PFSK-1 (cell line): ENCODE measurements around the gene XRRA1.

Experiments used
- FOXP2 ChIP-seq: optimal IDR thresholded peaks from 2 replicates; pipeline ENCODE3; 2011; ENCODE audit warnings: borderline replicate concordance, control low read depth, inconsistent platforms; ENCODE audit not compliant: insufficient read depth; ENCODE audit errors: extremely low read length, extremely low read depth
- POLR2AphosphoS5 ChIP-seq: IDR thresholded peaks from 2 replicates; pipeline ENCODE4 v1.6.1; 2012; ENCODE audit warnings: low read depth, mild to moderate bottlenecking, control low read depth, low read length, moderate library complexity
- SIN3A ChIP-seq: IDR thresholded peaks from 2 replicates; pipeline ENCODE4 v1.6.1; 2012; ENCODE audit warnings: mild to moderate bottlenecking, low read length, moderate library complexity, borderline replicate concordance; ENCODE audit not compliant: insufficient read depth
- TAF1 ChIP-seq: IDR thresholded peaks from 2 replicates; pipeline ENCODE4 v1.6.1; 2012; ENCODE audit warnings: low read length, control low read depth, borderline replicate concordance; ENCODE audit not compliant: insufficient read depth
- TF ChIP-seq, protein P1 (sequence below), 2 experiments: IDR thresholded peaks; 2 replicates each; pipeline versions ENCODE4 v1.6.1 to v1.8.0; 2011 to 2012; ENCODE audit warnings: low read depth in 2 of 2, low read length in 2 of 2, control low read depth in 1 of 2, inconsistent platforms in 1 of 2, mild to moderate bottlenecking in 1 of 2, moderate library complexity in 1 of 2; ENCODE audit not compliant: insufficient read depth in 1 of 2

XRRA1 gene

DNA sequence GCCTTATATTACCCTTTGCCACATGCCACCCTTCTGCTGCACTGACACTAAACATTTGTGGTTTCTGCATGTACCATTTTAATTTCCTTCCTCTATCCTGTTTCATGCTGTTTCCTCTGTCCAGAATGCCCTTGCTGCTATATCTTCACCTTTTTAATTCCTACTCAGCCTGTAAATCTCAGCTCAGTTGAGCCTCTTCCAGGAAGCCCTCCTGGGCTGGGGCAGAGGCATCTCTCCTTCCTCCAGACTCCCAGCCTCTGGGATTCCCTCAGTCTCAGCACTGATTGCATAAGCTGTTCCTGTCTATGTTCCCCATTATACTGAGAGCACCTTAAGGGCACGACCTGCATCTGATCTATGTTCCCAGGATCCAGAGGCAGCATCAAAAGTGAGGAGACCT, 101.5 kb downstream of the XRRA1 start:
- TF ChIP-seq POLR2AphosphoS5 (no peak), SIN3A (no peak), TAF1 (no peak), FOXP2 (no peak)
- TF ChIP-seq, protein P1, sequence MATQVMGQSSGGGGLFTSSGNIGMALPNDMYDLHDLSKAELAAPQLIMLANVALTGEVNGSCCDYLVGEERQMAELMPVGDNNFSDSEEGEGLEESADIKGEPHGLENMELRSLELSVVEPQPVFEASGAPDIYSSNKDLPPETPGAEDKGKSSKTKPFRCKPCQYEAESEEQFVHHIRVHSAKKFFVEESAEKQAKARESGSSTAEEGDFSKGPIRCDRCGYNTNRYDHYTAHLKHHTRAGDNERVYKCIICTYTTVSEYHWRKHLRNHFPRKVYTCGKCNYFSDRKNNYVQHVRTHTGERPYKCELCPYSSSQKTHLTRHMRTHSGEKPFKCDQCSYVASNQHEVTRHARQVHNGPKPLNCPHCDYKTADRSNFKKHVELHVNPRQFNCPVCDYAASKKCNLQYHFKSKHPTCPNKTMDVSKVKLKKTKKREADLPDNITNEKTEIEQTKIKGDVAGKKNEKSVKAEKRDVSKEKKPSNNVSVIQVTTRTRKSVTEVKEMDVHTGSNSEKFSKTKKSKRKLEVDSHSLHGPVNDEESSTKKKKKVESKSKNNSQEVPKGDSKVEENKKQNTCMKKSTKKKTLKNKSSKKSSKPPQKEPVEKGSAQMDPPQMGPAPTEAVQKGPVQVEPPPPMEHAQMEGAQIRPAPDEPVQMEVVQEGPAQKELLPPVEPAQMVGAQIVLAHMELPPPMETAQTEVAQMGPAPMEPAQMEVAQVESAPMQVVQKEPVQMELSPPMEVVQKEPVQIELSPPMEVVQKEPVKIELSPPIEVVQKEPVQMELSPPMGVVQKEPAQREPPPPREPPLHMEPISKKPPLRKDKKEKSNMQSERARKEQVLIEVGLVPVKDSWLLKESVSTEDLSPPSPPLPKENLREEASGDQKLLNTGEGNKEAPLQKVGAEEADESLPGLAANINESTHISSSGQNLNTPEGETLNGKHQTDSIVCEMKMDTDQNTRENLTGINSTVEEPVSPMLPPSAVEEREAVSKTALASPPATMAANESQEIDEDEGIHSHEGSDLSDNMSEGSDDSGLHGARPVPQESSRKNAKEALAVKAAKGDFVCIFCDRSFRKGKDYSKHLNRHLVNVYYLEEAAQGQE (IDR thresholded peaks at IDR 0.05; ENCODE audit: insufficient read depth in 1 of 2, low read depth in 2 of 2, low read length in 2 of 2), result no peak

GRCh38 chr11:74846770-74847169, 102.1 kb downstream of the XRRA1 start:
- no peak for TF ChIP-seq FOXP2
- no peak for TF ChIP-seq POLR2AphosphoS5
- no peak for TF ChIP-seq SIN3A

DNA sequence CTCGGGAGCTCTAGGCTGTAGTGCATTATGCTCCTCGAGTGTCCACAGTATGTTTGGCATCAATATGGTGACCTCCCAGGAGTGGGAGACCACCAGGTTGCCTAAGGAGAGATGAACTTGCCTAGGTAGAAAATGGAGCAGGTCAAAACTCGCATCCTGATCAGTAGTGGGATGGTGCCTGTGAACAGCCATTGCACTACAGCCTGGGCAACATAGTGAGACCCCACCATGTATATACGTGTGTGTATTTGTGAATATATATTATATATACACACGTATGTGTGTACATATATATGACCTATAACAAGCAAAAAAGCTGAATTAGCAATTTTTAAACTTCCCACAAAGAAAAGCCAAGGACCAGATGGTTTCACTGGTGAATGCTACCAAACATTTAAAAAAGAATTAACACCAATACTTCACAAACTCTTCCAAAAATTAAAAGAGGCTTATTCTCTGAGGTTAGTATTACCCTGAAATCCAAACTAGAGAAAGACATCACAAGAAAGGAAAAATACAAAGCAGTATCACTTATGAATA, 102.8 kb downstream of the XRRA1 start:
- TF ChIP-seq POLR2AphosphoS5, result no peak
- TF ChIP-seq, protein P1 (IDR thresholded peaks at IDR 0.05; ENCODE audit: insufficient read depth in 1 of 2, low read depth in 2 of 2, low read length in 2 of 2), result no peak
- TF ChIP-seq SIN3A, result no peak
- TF ChIP-seq FOXP2, result no peak
- TF ChIP-seq TAF1, result no peak

DNA sequence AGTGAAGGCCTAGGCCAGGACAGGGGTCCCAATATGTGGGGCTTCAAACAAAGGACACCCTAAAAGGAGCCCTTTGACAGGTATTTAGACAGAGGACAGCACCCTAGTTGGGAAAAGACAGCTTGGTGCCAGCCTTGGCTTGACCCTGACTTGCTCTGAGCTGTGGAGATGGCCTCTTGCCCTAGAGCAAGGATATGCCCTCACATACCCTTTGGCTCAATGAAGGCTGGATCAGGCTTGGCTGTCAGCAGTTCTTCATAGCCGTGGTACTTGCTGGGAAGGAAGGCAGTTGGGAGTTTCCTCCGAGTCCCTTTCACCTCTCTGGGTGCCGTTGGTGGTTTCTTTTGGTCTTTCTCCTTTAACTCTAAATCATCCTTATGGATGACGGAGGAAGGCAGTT, 104.0 kb downstream of the XRRA1 start:
- TF ChIP-seq TAF1 (no peak), POLR2AphosphoS5 (no peak; the same call in 1 of the 2 replicates), FOXP2 (no peak), SIN3A (no peak)
- TF ChIP-seq, protein P1 (IDR thresholded peaks at IDR 0.05; ENCODE audit: insufficient read depth in 1 of 2, low read depth in 2 of 2, low read length in 2 of 2), result no peak

DNA sequence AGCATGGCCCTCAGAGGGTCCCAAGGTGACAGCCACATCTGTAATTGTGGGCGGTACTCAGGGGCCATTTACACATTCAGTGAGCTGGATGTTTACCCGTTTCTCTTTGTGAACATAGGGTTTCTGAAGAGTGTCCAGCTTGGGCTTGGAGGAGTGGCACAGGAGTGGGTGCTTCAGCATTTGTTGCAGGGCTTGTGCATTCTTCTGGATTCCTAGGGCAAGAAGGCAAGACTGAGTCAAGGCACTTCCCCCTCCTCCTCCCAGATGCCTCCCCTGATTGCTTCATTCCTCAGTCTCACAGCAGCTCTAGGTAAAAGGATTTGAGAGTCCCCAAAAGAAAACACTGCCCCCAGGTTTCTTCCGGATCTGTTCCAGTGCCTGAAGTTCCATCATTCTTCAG, 104.8 kb downstream of the XRRA1 start:
- TF ChIP-seq FOXP2, result no peak
- TF ChIP-seq POLR2AphosphoS5, result no peak
- TF ChIP-seq, protein P1 (IDR thresholded peaks at IDR 0.05; ENCODE audit: insufficient read depth in 1 of 2, low read depth in 2 of 2, low read length in 2 of 2), result no peak
- TF ChIP-seq TAF1, result no peak
- no peak for TF ChIP-seq SIN3A
